ENCODE data around the gene TAP2.

TAP2 gene

DNA sequence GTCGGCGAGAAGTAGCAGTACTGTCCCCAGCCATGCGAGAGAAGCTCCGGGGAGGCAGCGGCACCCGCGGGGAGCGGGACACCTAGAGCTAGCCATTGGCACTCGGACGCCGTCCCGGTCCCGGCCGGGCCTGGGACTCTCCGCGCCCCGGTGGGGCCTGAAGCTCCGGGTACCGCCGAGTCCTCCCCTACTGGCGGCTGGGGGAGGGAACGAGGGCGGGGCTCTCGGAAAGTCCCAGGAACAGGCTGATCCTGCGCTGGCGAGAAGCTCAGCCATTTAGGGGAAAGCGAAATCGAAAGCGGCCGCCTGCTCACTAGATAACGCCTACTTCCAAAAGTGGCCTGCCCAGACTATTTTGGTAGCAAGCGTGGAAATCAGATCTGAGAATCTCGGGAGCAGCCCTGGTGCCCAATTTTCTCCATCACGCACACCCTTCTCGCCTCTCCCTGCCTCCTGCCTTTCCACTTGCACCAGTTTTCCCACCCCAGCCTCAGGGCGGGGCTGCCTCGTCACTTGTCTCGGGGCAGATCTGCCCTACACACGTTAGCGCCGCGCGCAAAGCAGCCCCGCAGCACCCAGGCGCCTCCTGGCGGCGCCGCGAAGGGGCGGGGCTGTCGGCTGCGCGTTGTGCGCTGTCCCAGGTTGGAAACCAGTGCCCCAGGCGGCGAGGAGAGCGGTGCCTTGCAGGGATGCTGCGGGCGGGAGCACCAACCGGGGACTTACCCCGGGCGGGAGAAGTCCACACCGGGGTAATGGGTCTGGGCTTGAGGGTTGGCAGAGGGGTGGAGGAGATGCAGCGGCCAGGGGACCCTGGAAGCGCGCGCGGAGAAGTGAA, 15.2 kb upstream of the TAP2 start, which contains the start of the genes PSMB9 and TAP1:
PSMB9 (plus strand) TSS at position 652 of the 835 bp plus-strand sequence; CDS start at position 690, 38 bp downstream.
TAP1 (minus strand) TSS at position 164 of the 835 bp plus-strand sequence; CDS start at position 96, 68 bp downstream.
- peak; percentile 98 to 99 for DNase-seq

DNA sequence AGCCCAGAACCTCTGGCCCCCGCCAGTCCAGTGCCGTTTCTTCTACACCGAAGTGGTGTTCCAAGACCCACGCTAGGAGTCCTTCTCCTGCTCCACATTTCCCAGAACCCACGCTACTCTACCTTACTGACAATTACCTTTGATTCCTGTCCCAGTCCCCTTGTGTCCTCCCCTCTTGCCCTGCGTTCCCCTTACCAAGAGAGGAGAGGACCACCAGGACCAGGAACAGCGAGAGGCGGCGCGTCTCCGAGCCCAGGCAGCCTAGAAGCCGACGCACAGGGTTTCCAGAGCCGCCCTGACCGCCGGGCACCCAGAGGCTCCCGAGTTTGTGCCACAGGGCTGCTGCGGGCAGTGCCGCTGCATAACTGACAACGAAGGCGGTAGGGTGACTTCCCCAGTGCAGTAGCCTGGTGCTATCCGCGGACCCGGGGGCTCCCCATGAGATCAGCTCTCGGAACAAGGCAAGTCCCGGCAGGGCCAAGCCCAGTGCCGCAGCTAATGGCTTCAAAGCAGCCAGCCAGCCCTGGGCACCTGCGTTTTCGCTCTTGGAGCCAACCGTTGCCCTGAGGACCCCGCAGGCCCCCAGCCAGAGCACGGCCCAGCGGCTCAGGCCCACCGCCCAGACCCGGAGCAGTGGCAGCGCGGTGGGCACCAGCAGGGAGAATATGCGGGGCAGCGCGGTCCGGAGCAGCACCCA, 14.5 kb upstream of the TAP2 start:
- peak; percentile 44 to 52 for DNase-seq

DNA sequence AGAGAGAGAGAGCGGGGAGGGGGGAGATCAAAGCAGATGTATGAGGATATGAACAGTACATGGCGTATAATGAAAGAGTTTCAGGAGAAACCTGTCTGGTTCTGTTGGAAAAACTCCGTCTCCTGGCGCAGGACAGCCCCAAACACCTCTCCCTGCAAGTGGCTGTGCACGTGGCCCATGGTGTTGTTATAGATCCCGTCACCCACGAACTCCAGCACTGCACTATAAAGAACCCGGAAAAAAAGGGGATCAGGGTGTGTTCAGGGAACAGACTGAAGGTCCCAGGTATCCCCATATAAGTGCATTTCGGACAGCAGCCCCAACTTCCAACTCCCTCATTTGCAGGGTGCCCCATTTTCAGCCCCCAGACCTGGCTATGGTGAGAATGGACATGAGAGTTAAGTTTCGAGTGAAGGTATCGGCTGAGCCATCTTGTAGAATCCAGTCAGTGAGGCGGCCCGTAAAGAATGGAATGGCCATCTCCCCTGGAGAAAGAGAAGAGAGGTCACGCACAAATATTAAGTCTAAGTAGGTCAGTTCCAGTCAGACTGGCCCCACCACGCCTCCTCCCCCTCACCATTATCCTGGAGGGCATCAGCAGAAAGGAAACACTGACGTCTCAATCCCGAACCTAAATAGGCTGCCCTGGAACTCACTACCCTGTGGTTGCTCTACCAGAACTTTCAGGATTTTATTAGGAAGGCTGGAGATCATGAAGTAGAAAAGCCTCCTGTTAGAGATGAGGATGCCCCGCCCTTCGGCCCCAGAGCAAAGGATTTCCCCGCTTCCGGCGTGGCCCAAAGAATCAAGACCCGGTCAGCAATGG, 13.7 kb upstream of the TAP2 start:
- no peak for DNase-seq

DNA sequence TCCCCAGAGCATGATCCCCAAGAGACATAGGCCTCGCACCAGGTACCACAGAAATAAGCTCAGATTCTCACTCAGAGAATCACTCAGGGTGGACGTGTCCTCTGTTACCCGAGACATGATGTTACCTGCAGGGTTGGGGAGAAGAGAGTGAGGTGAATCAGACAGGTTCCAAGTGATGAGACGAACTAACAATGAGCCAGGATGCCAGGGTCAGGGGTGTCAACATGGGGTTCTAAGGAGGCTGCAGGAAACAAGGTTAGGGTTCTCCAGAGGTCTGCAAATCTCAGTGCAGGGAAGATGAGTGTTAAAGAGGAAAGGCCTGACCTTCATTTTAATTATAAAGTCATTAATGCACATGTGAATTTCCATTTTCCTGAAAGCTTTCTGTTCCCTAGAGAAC, 12.5 kb upstream of the TAP2 start:
- no peak for DNase-seq

DNA sequence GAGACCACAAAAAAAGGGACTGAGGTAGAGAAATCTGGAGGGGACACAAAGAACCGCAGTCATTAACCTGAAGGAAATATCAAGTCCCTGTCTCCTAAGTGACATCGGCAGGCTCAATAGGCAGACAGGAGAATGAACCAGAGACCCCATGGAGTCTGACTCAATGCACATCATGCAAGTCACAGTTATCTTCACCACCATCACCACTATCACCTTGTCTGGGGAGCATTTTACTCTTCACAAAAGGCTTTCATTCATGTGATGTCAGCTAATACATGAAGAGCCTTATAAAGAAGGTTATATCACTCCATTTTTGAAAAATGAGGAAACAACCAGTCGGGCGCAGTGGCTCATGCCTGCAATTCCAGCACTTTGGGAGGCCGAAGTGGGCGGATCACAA, 10.6 kb upstream of the TAP2 start:
- no peak for DNase-seq

DNA sequence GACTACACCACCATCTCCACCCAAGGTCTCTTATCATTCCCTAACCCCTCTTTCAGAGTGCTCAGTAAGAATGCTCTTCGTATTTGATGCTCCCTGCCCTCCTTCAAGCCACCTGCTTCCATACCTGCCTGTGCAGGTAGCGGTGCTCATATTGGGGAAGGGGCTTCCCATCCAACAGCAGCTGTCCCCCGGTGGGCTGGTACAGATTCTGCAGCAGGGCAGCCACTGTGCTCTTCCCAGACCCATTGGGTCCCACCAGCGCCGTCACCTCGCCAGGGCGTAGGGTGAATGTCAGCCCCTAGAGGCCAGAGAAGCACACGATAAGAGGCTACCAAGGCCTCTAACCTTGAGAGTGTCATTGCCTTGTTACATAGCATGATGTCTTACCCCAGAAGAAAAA, 9.3 kb upstream of the TAP2 start:
- no peak for DNase-seq

DNA sequence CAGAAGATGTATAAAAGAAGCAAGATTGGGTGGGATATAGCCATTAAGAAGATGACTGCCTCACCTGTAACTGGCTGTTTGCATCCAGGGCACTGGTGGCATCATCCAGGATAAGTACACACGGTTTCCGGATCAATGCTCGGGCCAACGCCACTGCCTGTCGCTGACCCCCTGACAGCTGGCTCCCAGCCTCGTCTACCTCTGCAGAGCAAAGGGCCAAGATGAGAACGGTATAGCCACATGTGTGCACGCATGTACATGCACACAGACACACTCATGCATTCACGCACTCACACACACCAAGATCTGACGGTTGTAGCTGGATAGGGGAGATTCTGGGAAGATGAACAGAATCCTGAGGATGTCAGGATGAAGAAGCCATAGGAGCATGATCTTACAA, 8.5 kb upstream of the TAP2 start:
- no peak for DNase-seq

DNA sequence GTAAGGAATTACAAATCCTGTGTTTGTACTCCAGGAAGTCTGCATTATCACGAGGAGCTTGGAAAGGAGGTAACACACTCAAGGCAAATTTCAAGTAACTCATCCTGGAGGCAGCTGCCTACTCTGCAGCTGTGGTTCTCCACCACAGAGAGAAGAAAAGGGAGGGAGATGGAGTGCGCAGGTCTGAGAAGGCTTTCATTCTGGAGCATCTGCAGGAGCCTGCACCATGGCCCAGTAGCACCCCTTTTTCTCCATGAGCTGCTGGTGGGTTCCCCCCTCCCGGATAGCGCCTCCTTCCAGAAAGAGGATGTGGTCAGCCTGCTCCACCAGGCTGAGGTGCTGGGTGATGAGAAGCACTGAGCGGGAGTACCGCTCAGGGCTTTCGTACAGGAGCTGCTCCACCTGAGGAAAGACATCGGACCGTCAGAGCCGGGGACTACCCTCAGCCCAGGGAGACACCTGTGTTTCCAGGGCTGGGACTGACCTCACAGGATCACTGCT, 6.9 kb upstream of the TAP2 start:
- DNase-seq, result no peak

DNA sequence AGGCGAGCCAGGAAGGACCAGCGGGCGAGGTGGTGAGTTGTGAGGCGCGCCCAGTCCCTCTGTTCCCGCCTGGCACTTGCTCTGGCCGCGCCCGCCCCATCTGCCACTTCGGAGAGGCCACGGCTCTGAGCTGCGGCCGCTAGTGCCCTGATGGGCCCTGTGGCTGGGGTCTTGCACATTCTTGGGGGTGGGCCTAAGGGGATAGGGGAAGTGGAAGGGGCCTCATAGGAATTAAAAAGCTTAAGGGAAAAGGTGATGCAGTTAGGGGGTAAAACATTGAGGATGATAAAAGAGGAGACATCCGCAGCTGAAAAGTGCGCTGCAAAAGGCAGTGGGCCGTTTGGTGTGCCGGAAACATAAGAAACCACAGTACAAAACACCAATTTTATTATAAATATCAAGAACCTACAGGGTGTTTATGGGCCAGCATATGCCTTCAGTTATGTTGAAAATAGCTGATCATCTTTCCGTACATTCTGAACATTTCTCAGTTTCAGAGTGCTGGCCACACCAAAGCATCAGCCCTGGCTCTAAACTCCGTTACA, 6.4 kb upstream of the TAP2 start:
- DNase-seq, result no peak

DNA sequence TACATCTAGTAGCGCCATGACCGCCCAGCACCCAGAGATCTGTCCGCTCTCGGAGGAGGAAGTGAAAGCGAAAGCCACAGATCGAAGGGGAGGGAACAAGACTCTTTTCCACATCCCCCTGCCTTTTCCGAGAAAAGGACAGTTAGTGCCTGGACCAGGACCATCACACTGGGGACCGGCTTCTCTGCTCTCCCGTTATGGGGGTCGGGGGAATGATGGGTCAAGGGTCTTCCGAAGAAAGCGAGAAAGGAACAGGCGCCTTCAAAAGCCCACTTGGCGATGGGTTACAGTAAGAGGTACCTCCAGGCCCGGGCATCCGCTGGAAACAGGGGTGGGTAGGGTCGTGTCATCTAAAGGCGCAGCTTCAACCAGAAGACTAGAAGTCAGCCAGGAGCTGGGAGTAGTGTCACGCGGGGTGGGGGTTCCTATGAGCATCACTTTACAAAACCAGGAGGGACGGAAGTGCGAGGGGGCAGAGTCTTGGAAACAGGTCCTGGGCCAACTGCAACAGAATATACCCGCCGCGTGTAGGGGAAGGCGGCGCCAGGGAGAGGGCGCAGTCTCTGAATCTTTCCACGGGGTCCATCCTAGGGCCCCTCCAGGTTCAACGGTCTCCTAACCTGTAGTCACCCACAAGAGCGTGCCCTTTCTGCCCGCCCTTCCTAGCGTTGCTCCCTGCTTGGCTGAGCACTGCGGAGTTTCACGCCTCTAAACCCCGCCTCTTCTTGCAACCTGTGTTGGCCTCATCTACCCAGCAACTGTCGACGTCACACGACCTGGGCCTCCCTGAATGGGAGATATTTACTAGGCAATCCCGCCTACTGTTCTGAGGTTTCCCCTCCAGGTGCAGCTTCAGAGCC, 5.7 kb upstream of the TAP2 start, which contains the start of gene PSMB8:
PSMB8 (minus strand) TSS at position 69 of the 860 bp plus-strand sequence; CDS start at position 18, 51 bp downstream.
- DNase-seq, result peak; percentile 99

DNA sequence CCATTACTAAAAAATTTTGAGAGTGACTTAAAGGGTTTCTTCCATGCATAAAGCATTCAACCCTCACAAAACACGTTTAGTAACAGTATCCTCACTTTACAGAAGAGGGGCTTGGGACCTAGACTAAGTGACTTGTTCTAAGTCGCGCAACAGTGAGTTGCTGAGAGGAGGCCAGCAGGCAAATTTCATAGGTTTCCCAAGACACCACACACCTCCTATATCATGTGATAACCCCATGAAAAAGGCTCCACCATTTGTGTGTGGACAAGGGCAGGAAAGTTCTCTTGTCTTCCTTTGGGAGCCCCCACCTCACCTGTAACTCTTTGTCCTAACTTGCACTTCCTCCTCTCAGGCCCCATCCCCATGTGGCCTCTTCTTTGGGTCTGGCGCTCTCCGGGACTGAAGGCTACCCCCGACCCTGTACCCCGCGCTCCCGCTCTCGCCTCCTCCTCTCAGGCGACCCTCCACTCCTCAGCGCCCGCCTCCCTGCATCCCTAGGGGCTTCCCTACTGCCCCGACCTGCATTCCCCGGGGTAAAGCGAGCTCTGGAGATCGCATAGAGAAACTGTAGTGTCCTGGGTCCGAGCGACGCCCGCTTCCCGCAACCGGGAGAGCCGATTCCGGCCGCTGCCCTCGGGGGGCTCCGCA, 4.9 kb upstream of the TAP2 start:
- no peak for DNase-seq

DNA sequence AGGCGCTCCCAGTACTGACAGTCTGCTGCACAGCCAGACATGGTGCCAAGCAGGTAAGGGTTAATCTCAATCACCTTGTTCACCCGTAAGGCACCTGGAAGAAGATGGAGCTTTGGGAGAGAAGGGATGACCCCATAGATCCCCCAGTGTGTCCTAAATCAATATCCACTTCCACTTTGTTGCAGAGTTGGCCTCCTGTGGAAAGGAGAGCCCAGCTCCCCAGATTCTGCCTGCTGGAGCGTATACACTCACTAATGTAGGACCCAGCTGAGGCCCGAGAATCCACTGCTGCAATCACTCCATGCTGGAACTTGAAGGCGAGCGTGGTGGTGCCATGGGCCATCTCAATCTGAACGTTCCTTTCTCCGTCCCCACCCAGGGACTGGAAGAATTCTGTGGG, 4.2 kb upstream of the TAP2 start:
- DNase-seq, result no peak

DNA sequence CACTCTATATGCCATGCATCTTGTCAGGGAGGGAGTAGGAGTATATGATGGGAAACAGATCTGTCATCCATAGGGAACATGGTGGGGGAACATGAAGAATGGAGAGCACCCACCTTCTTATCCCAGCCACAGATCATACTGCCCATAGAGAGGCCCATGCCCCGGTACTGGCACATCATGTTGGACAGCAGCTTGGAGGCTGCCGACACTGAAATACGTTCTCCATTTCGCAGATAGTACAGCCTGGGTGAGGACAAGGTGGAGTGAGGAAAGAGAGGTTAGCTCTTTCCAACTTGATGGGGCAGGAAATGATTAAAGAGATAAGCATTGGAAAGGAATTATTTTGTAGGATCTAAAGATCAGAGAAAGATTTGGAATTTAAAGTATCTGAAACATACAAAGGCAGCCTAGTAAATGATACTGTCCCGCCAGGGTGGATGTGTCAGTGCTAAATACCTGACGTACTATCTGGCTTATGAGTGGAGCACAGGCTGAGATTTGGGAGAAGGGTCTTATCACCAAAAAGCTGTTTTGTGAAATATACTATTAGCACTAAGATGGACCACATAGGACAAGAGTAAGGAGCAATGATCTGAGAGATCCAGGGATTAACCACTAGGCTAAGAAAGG, 3.6 kb upstream of the TAP2 start:
- DNase-seq, result no peak

DNA sequence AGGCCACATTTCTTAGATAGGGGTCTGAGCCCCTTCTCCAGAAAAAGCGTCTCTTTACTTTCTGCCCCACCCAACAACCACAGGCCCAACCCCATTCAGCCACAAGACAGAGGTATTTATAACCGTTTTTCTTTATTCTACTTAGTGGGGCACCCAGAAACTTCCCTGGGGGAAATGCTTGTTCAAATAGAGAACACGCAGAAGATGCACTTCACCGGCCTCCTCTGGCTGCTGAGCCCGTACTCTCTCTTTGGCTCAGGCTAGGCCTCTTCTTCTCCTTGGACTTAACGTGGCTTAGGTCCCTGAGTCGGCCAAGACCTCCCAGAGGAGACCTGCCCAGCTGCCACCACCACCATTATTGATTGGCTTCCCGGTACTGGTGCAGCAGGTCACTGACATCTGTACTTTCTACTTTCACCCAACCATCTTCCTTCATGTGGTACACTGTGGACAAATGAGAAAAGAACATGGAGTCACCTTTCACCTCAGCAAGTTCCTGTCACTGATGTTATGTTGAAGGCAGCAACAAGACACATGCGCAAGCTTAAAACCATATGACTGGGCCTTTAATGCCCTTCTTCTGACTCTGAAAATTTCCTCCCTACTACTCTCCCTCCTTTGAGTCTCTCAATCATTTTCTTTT, 2.2 kb upstream of the TAP2 start:
- no peak for DNase-seq

DNA sequence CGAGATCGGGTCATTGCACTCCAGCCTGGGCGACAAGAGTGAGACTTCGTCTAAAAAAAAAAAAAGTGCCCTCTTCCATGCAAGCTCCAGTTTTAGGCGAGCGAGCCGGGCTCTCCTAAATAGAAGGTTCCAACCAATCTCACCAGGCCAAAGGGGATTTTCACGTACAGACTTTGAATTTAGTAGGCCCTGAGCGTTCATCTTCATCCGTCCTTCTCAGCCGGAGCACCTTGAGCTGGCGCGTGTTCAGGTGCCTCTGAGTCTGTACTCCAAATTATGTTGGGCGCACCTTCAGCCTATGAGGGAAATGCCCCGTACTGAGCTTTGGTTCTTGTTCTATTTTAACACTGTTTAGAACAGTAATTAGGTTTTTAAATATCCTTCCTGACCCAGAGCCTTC, 817 bp upstream of the TAP2 start:
- no peak for DNase-seq

DNA sequence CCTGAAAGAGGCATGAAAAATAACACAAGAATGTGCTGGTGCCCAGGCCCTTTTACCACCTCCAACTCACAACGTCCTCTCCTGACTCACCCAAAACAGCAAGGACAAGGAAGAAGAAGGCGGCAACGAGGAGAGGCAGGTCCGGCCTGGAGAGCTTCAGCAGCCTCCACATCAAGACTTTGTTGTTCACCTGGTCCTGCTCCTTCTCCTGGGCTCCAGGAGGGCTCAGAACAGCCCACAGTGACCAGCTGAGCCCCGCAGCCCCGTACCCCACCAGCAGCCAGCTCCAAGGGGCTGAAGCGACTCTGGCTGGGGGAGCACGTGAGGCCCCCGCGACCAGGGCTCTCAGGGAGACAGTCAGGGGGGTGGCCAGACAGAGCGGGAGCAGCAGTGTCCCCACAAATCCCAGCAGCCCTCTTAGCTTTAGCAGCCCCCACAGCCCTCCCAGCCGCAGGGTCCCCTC, 857 bp downstream of the TAP2 start:
- no peak for DNase-seq

DNA sequence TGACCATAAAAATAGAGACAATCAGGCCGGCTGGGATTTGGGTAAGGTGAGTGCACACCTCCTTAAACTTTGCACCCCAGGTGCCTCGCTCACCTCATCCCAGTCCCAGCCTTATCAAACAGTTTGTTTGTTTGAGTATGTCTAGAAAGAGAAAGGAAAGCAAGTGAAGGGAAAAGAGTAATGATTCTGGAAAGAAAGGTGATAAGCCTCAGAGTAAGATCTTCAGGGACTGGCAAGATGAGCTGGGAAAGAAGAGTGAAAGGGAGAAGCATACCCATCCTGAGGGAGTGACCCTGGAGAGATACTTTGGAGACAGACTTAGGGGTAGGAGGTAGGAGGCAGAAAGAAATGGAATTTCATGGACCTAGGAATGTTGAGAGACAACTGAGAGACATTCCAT, 1.7 kb downstream of the TAP2 start:
- no peak for DNase-seq

DNA sequence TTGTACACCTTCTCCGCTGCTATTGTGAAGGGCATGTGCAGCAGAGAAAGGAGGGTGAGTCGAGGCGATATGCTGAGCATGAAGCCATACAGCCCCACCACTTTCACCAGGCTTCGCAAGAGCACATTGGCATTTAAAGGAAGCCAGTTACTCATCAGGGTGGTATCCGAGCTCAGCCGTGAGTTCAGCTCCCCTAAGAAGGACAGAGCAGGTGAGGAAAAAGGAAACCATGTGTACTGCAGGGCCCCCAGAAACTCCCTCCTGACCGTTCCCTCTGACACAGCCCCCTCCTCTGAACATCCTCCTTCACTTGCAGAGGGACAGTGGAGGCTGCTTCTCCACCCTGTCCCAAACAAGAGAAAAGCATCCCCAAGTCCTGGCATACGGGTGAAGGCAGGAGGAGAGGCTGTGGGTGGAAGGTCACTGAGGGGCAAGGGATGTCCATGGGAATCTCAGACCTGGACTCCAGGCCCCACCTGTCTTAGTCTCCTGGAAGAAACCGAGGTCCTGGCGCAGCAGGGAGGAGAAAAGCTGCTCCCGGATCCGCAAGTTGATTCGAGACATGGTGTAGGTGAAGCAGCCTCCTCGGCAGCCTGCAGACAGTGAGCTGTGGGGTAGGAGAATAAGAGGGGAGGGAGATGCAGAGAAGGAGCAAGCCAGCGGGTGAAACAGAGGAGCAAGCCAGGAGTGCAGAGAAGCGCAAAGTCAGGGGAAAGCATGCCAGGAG, 3.2 kb downstream of the TAP2 start:
- DNase-seq, result no peak

DNA sequence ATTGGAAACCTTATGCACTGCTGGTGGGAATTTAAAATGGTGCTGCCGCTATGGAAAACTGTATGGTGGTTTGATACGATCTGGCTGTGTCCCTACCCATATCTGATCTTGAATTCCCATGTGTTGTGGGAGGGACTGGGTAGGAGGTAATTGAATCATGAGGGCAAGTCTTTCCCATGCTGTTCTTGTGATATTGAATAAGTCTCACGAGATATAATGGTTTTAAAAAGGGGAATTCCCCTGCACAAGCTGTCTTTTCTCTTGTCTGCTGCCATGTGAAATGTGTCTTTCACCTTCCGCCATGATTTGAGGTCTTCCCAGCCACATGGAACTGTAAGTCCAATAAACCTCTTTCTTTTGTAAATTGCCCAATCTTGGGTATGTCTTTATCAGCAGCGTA, 4.9 kb downstream of the TAP2 start:
- DNase-seq, result no peak
